ENCODE measurements around the gene SNX8.

Gene SNX8

GRCh38 chr7:2237109-2237602, 77.1 kb downstream of the SNX8 start:
- H3K4me3 ChIP-seq (ENCODE audit: low read depth, low read length): peak overlapping the region; percentile 45
- DNase-seq (ENCODE audit: low read depth): peak; percentile 97
- TF ChIP-seq CTCF (IDR thresholded peaks at IDR 0.05; ENCODE audit: insufficient read depth, low read depth, low read length, missing control alignments): no peak

DNA sequence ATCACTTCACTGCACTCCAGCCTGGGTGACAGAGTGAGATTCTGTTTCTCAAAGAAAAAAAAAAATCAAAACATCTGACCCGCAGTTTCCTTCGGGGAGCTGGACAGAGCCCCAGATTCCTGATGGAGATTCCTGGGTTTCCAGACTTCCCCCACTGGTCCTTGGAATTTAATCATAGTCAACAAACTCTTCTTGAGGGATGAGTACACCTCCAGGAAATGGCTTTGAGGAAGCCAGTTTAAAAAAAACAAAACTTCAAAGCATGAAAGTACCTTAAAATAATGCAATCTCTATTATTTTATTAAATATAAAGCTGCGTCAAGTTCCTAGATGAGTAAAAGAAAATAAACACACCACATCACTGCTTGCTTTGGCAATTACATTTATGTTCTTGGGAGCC, 80.3 kb downstream of the SNX8 start:
- TF ChIP-seq CTCF (IDR thresholded peaks at IDR 0.05; ENCODE audit: insufficient read depth, low read depth, low read length, missing control alignments): no peak
- no peak overlapping the region for H3K4me3 ChIP-seq (ENCODE audit: low read depth, low read length)
- no peak for DNase-seq (ENCODE audit: low read depth)

DNA sequence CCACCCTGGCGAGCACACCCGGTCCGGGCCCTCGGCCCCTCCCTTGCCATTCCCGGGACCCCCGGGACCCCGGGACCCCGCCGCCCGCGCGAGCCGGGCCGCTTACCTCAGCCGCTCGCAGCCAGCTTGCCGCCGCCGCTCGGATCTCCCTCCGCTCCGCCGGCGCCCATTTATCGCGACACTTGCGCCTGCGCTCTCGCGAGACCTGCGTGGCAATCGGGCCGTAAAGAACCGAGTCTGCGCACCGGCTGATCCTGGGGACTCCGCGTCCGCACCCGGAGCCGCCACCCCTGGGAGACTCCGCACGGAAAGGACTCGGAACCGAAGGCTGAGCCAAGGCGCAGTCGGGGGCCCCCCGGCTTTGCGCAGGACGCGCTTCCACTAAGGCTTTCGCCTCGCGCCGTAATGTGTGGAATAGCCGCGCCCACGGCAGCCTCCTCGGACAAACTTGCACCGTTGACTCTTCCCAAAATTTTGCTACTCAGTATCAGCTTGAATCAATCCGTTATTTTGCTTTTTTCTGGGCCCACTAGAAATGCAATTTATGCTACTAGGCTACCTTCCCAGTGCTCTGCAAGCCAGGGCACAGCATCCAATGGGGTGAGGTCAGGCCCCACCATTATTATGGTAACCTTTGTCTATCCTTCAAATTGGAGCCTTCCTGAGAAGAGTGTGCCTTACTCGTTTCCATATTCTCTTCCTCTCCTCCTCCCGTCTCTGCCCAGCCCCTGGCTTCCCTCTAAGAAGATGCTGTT, 81.3 kb downstream of the SNX8 start, which contains the start of gene MAD1L1:
TSS of gene MAD1L1 (minus strand) at position 180 of the 755 bp plus-strand sequence. CDS start 2,812 bp downstream, outside the sequence.
- no peak for TF ChIP-seq CTCF (IDR thresholded peaks at IDR 0.05; ENCODE audit: insufficient read depth, low read depth, low read length, missing control alignments)
- DNase-seq (ENCODE audit: low read depth): peak; percentile 93

GRCh38 chr7:2231992-2232765, 82.1 kb downstream of the SNX8 start:
- peak overlapping the region; percentile 90 for H3K4me3 ChIP-seq (ENCODE audit: low read depth, low read length)
- TF ChIP-seq CTCF (IDR thresholded peaks at IDR 0.05; ENCODE audit: insufficient read depth, low read depth, low read length, missing control alignments): no peak
- DNase-seq (ENCODE audit: low read depth): no peak

More for the DNA sequence above, 81.3 kb downstream of the SNX8 start, which contains the start of gene MAD1L1:
- H3K4me3 ChIP-seq (ENCODE audit: low read depth, low read length): peak within 1 kb of the TSS; percentile 90

GRCh38 chr7:2230882-2231281, 83.4 kb downstream of the SNX8 start:
- no peak for DNase-seq (ENCODE audit: low read depth)
- no peak overlapping the region for H3K4me3 ChIP-seq (ENCODE audit: low read depth, low read length)
- no peak for TF ChIP-seq CTCF (IDR thresholded peaks at IDR 0.05; ENCODE audit: insufficient read depth, low read depth, low read length, missing control alignments)

GRCh38 chr7:2230226-2230625, 84.0 kb downstream of the SNX8 start:
- H3K4me3 ChIP-seq (ENCODE audit: low read depth, low read length): no peak overlapping the region
- no peak for TF ChIP-seq CTCF (IDR thresholded peaks at IDR 0.05; ENCODE audit: insufficient read depth, low read depth, low read length, missing control alignments)
- no peak for DNase-seq (ENCODE audit: low read depth)
